ENCODE measurements around the gene KLF18.
"Not testable (repeated sequence)": the region's sequence is repeated elsewhere in the genome, so short reads cannot be mapped to it uniquely, and the experiment has no call there.

The KLF18 gene

DNA sequence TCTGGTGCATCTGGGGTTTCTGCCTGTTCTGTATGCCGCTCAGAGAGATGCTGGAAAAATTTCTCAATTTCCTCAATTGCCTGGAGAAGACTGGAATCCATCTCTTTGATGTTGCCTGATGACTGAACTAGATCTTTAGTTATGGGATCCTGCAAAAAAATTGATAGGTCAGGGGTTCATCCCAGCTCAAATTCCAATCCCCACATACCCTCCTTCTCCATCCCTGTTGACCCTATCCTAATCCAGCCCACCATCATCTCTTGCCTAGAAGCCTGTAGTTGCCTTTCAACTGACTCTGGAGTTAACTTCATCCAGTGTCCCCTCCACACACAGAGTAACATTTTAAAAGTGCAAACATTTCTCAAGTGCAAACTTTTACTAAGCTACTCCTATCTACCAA lies at the start of gene KLF18:
TSS of gene KLF18 (minus strand) at position 101 of the 400 bp plus-strand sequence. CDS start at position 101, 0 bp downstream.
- DNase-seq = no peak

- DNase-seq = no peak
Observed at GRCh38 chr1:44174630-44175029, 33.2 kb upstream of the KLF18 start.

DNA sequence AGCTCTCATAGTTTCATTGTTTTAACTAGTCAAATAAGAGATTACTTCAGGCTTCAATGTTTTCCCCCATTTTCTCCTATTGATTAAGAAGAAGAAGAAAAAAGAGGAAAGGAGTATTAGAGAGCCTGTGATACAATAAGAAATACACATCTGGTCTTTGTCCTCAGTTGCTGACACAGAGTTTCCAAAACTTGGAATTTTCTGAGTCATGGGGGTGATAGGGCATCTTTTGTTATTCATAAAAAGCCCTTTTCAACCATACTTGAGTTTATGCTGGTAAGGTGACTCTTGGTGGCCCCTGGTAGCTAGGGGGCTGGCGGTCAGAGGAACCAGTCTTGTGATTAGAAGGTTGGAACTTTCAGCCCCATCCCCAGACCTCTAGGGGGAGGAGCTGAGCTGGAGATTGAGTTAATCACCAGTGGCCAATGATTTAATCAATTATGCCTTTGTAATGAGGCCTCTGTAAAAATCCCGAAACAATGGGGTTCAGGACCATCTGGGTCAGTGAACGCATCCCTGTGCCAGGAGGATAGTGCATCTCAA lies 28.9 kb upstream of the KLF18 start:
- no peak for DNase-seq

DNA sequence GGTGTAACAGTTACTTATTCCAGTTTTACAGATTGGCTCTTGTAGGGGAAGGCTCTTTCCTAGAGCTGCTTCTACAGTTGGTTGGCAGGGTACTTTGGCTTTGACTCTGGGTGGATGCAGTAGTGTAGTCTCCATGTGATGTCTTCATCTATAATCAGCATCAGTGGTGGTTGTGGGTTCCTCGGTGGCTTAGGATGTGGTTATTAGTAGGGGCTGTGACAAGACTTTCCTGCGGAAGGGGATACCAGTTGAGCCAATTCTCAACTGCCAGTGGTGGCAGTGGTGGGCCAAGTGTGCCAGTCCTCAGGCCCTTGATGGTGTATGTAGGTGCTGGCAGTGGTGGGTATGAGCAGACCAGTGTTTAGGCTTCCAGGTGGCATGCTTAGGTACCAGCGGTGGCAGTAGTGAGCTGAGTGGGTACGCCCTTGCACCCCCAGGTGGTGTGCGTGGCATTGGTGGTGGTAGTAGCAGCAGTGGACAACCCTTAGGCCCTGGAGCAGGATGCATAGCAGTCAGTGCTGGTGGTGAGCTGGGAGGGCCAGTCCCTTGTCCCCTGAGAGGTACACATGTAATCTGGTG lies 27.2 kb upstream of the KLF18 start:
- DNase-seq = no peak

GRCh38 chr1:44161546-44161945 lies 20.1 kb upstream of the KLF18 start:
- DNase-seq = no peak

- no peak for DNase-seq
Observed at GRCh38 chr1:44158871-44159270, 17.4 kb upstream of the KLF18 start.

- no peak for DNase-seq
Observed at GRCh38 chr1:44157903-44158302, 16.5 kb upstream of the KLF18 start.

GRCh38 chr1:44154049-44154448 lies 12.6 kb upstream of the KLF18 start:
- no peak for DNase-seq

- DNase-seq = no peak
Observed at GRCh38 chr1:44152692-44153091, 11.3 kb upstream of the KLF18 start.

GRCh38 chr1:44151808-44152207 lies 10.4 kb upstream of the KLF18 start:
- no peak for DNase-seq

- DNase-seq = no peak
Observed at GRCh38 chr1:44151332-44151731, 9.9 kb upstream of the KLF18 start.

DNA sequence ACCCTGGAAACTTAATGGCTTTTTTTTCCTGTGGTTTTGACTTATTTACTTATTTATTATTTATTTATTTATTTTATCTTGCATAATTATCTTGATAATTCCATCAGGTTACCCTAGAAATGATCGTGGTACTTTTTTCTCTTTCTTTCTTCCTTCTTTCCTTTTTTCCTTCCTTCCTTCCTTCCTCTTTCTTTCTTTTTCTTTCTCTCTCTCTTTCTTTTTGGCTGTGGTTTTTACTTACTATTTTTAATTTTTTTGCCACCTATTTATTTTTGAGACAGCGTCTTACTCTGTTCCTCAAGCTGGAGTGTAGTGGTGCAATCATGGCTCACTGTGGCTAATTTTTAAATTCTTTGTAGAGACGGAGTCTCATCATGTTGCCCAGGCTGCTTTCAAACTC lies 6.2 kb upstream of the KLF18 start:
- no peak for DNase-seq

DNA sequence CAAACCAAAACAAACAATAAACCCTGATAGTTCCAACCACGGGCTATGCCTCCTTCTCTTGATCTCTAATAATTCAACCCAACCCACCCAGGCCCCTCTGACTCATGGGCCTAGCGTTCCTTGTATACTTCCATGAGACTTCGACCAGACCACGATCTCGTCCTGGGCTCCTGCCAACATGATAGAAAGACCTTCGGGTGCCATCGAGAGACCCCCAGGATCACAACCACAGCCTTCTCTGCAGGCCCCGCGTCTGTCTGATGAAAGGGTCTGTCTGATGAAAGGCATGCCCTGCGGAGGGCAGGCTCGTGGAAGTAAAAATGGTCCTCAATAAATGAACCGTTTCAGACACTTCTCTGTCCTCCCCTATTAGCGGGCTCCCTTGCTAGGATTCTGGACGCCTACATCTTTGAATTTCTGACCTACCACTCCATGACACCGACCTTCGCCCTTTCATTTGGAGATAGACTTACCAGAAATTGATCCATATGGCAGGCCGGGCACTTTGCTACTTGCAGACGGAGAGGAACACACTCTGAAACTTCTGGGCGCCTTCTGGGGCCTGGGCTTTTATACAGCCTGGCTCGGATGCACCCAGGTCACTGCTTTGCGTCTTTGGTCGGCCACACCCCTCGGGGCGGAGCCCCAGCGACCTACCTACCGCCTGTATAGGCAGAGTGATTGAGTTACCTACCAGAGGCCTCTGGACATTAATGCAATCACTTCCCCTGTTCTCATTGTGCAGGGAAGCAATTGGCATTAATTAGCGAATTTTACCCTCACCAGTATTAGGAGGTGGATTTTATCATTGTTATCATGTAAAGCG lies 5.3 kb upstream of the KLF18 start:
- DNase-seq = no peak

- no peak for DNase-seq
Observed at GRCh38 chr1:44144962-44145756, 3.7 kb upstream of the KLF18 start.

DNA sequence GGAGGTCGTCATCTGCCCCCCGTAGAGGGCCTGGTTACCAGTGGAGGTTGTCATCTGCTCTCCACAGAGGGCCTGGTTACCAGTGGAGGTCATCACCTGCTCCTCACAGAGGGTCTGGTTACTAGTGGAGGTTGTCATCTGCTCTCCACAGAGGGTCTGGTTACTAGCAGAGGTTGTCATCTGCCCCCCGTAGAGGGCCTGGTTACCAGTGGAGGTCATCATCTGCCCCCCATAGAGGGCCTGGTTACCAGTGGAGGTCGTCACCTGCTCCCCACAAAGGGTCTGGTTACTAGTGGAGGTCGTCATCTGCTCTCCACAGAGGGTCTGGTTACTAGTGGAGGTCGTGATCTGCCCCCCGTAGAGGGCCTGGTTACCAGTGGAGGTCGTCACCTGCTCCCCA lies 1.9 kb downstream of the KLF18 start:
- not testable (repeated sequence) for DNase-seq

- DNase-seq = no peak
Observed at GRCh38 chr1:44138239-44138638, 3.2 kb downstream of the KLF18 start.

- DNase-seq = no peak
Observed at GRCh38 chr1:44135886-44136285, 5.5 kb downstream of the KLF18 start.

- no peak for DNase-seq
Observed at GRCh38 chr1:44134071-44134920, 7.1 kb downstream of the KLF18 start.

GRCh38 chr1:44131411-44131810 lies 10.0 kb downstream of the KLF18 start:
- no peak for DNase-seq

GRCh38 chr1:44129616-44130500 lies 11.6 kb downstream of the KLF18 start:
- no peak for DNase-seq

DNA sequence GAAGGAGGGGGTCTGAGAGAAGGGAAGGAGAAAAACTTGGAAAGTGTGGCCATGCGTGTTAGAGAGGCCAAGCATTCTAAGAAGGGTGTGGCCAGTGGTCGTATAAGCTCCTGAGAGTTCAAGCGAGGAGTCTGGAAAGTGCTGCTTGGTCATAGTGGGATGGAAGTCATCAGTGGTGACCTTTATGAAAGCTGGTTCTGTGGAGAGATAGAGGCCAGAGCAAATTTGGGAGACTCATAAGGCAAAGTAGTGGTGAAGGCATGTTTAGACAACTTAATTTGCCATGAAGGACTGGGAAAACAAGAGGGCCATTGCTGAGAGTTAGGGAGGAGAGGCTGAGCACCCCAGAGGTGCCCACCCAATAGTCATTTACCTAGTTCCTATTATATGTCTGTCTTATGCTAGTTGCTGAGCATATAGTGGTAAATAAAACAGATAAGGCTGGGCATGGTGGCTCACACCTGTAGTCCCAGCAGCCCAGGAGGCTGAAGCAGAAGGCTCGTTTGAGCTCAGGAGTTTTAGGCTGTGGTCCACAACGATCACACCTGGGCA lies 21.0 kb downstream of the KLF18 start:
- no peak for DNase-seq
